ENCODE data around the gene AKR1A1.
"Not testable (repeated sequence)": the region's sequence is repeated elsewhere in the genome, so short reads cannot be mapped to it uniquely, and the experiment has no call there.

The AKR1A1 gene

GRCh38 chr1:45512641-45513054 is 38.0 kb upstream of the AKR1A1 start:
- Histone ChIP-seq H3K4me1 (ENCODE audit: control insufficient read depth, insufficient read depth, low read length, poor library complexity, severe bottlenecking) (no peaks in the 10 kb centered on the region), H3K9me3 (ENCODE audit: control insufficient read depth, low read length) (no peaks in the 10 kb centered on the region), H3K27ac (ENCODE audit: insufficient read depth, low read length, poor library complexity, severe bottlenecking) (no peak overlapping the region), H3K36me3 (ENCODE audit: control insufficient read depth, insufficient read depth, low read length) (peaks cover 81% of the 10 kb centered on the region), H3K27me3 (replicated peaks; ENCODE audit: control insufficient read depth, insufficient read depth, low read length, poor library complexity, severe bottlenecking) (no peaks in the 10 kb centered on the region), H3K4me3 (ENCODE audit: insufficient read depth, low read depth, low read length, poor library complexity, severe bottlenecking) (no peak overlapping the region)
- DNase-seq: peak in 2 of 3 donors; percentile 19 to 34

GRCh38 chr1:45513532-45514260 is 36.9 kb upstream of the AKR1A1 start:
- not testable (repeated sequence) for H3K4me3 ChIP-seq (ENCODE audit: insufficient read depth, low read depth, low read length, poor library complexity, severe bottlenecking); DNase-seq; H3K27me3 ChIP-seq (replicated peaks; ENCODE audit: control insufficient read depth, insufficient read depth, low read length, poor library complexity, severe bottlenecking); H3K9me3 ChIP-seq (ENCODE audit: control insufficient read depth, low read length); H3K27ac ChIP-seq (ENCODE audit: insufficient read depth, low read length, poor library complexity, severe bottlenecking); H3K4me1 ChIP-seq (ENCODE audit: control insufficient read depth, insufficient read depth, low read length, poor library complexity, severe bottlenecking)
- H3K36me3 ChIP-seq (ENCODE audit: control insufficient read depth, insufficient read depth, low read length): peaks cover 77% of the 10 kb centered on the region

- H3K4me3 ChIP-seq (ENCODE audit: insufficient read depth, low read depth, low read length, poor library complexity, severe bottlenecking): no peak overlapping the region
- no peak for DNase-seq
- peaks cover 16% of the 10 kb centered on the region for H3K4me1 ChIP-seq (ENCODE audit: control insufficient read depth, insufficient read depth, low read length, poor library complexity, severe bottlenecking)
- H3K27ac ChIP-seq (ENCODE audit: insufficient read depth, low read length, poor library complexity, severe bottlenecking): no peak overlapping the region
- H3K27me3 ChIP-seq (replicated peaks; ENCODE audit: control insufficient read depth, insufficient read depth, low read length, poor library complexity, severe bottlenecking): no peaks in the 10 kb centered on the region
- no peaks in the 10 kb centered on the region for H3K9me3 ChIP-seq (ENCODE audit: control insufficient read depth, low read length)
- H3K36me3 ChIP-seq (ENCODE audit: control insufficient read depth, insufficient read depth, low read length): peaks cover 59% of the 10 kb centered on the region
Observed at GRCh38 chr1:45516036-45516435, 34.6 kb upstream of the AKR1A1 start.

- peaks cover 16% of the 10 kb centered on the region for H3K4me1 ChIP-seq (ENCODE audit: control insufficient read depth, insufficient read depth, low read length, poor library complexity, severe bottlenecking)
- H3K4me3 ChIP-seq (ENCODE audit: insufficient read depth, low read depth, low read length, poor library complexity, severe bottlenecking): no peak overlapping the region
- no peaks in the 10 kb centered on the region for H3K27me3 ChIP-seq (replicated peaks; ENCODE audit: control insufficient read depth, insufficient read depth, low read length, poor library complexity, severe bottlenecking)
- H3K27ac ChIP-seq (ENCODE audit: insufficient read depth, low read length, poor library complexity, severe bottlenecking): no peak overlapping the region
- DNase-seq: no peak
- H3K36me3 ChIP-seq (ENCODE audit: control insufficient read depth, insufficient read depth, low read length): peaks cover 55% of the 10 kb centered on the region
- H3K9me3 ChIP-seq (ENCODE audit: control insufficient read depth, low read length): no peaks in the 10 kb centered on the region
Observed at GRCh38 chr1:45516465-45516864, 34.2 kb upstream of the AKR1A1 start.

GRCh38 chr1:45518366-45518765 is 32.3 kb upstream of the AKR1A1 start:
- peaks cover 21% of the 10 kb centered on the region for H3K4me1 ChIP-seq (ENCODE audit: control insufficient read depth, insufficient read depth, low read length, poor library complexity, severe bottlenecking)
- H3K4me3 ChIP-seq (ENCODE audit: insufficient read depth, low read depth, low read length, poor library complexity, severe bottlenecking); H3K27ac ChIP-seq (ENCODE audit: insufficient read depth, low read length, poor library complexity, severe bottlenecking); H3K27me3 ChIP-seq (replicated peaks; ENCODE audit: control insufficient read depth, insufficient read depth, low read length, poor library complexity, severe bottlenecking); H3K9me3 ChIP-seq (ENCODE audit: control insufficient read depth, low read length); DNase-seq: not testable (repeated sequence)
- H3K36me3 ChIP-seq (ENCODE audit: control insufficient read depth, insufficient read depth, low read length): peaks cover 39% of the 10 kb centered on the region

GRCh38 chr1:45518910-45519309 is 31.7 kb upstream of the AKR1A1 start:
- peaks cover 21% of the 10 kb centered on the region for H3K4me1 ChIP-seq (ENCODE audit: control insufficient read depth, insufficient read depth, low read length, poor library complexity, severe bottlenecking)
- no peak for DNase-seq
- H3K27ac ChIP-seq (ENCODE audit: insufficient read depth, low read length, poor library complexity, severe bottlenecking): no peak overlapping the region
- H3K27me3 ChIP-seq (replicated peaks; ENCODE audit: control insufficient read depth, insufficient read depth, low read length, poor library complexity, severe bottlenecking): no peaks in the 10 kb centered on the region
- H3K9me3 ChIP-seq (ENCODE audit: control insufficient read depth, low read length): no peaks in the 10 kb centered on the region
- no peak overlapping the region for H3K4me3 ChIP-seq (ENCODE audit: insufficient read depth, low read depth, low read length, poor library complexity, severe bottlenecking)
- H3K36me3 ChIP-seq (ENCODE audit: control insufficient read depth, insufficient read depth, low read length): peaks cover 35% of the 10 kb centered on the region

- H3K36me3 ChIP-seq (ENCODE audit: control insufficient read depth, insufficient read depth, low read length): peaks cover 28% of the 10 kb centered on the region
- H3K9me3 ChIP-seq (ENCODE audit: control insufficient read depth, low read length); H3K27me3 ChIP-seq (replicated peaks; ENCODE audit: control insufficient read depth, insufficient read depth, low read length, poor library complexity, severe bottlenecking); H3K4me3 ChIP-seq (ENCODE audit: insufficient read depth, low read depth, low read length, poor library complexity, severe bottlenecking); H3K27ac ChIP-seq (ENCODE audit: insufficient read depth, low read length, poor library complexity, severe bottlenecking); DNase-seq: not testable (repeated sequence)
- H3K4me1 ChIP-seq (ENCODE audit: control insufficient read depth, insufficient read depth, low read length, poor library complexity, severe bottlenecking): peaks cover 21% of the 10 kb centered on the region
Observed at GRCh38 chr1:45519774-45520173, 30.9 kb upstream of the AKR1A1 start.

GRCh38 chr1:45521413-45522323 is 29.0 kb upstream of the AKR1A1 start, which contains the start of gene PRDX1:
Gene PRDX1, minus strand, starts transcription at chr1:45521884. Its CDS starts 2,841 bp downstream, at chr1:45519043.
- H3K4me3 ChIP-seq (ENCODE audit: insufficient read depth, low read depth, low read length, poor library complexity, severe bottlenecking): peak within 1 kb of the TSS; percentile 89
- no peaks in the 10 kb centered on the region for H3K27me3 ChIP-seq (replicated peaks; ENCODE audit: control insufficient read depth, insufficient read depth, low read length, poor library complexity, severe bottlenecking)
- H3K4me1 ChIP-seq (ENCODE audit: control insufficient read depth, insufficient read depth, low read length, poor library complexity, severe bottlenecking): peaks cover 21% of the 10 kb centered on the region
- peaks cover 12% of the 10 kb centered on the region for H3K36me3 ChIP-seq (ENCODE audit: control insufficient read depth, insufficient read depth, low read length)
- DNase-seq: peak; percentile 90 to 93 (median 91)
- H3K9me3 ChIP-seq (ENCODE audit: control insufficient read depth, low read length): no peaks in the 10 kb centered on the region
- peak within 1 kb of the TSS; percentile 83 for H3K27ac ChIP-seq (ENCODE audit: insufficient read depth, low read length, poor library complexity, severe bottlenecking)

- Histone ChIP-seq H3K27ac (ENCODE audit: insufficient read depth, low read length, poor library complexity, severe bottlenecking) (peak overlapping the region; percentile 83), H3K4me3 (ENCODE audit: insufficient read depth, low read depth, low read length, poor library complexity, severe bottlenecking) (peak overlapping the region; percentile 89), H3K4me1 (ENCODE audit: control insufficient read depth, insufficient read depth, low read length, poor library complexity, severe bottlenecking) (peaks cover 21% of the 10 kb centered on the region), H3K36me3 (ENCODE audit: control insufficient read depth, insufficient read depth, low read length) (peaks cover 5% of the 10 kb centered on the region), H3K27me3 (replicated peaks; ENCODE audit: control insufficient read depth, insufficient read depth, low read length, poor library complexity, severe bottlenecking) (no peaks in the 10 kb centered on the region), H3K9me3 (ENCODE audit: control insufficient read depth, low read length) (no peaks in the 10 kb centered on the region)
- DNase-seq: no peak
Observed at GRCh38 chr1:45522324-45523104, 28.1 kb upstream of the AKR1A1 start.
